Hepatocyte (in vitro differentiated cells): ENCODE results near the gene CYTL1.

ENCODE experiments used
- CTCF ChIP-seq: fragments of 200-600 bp; sonication (generic); IDR thresholded peaks from 2 replicates; pipeline ENCODE4 v1.5.1; 2016; ENCODE audit warnings: antibody characterized with exemption, mild to moderate bottlenecking; ENCODE audit not compliant: poor library complexity
- EZH2 ChIP-seq: fragments of 200-600 bp; sonication (generic); IDR thresholded peaks from 2 replicates; pipeline ENCODE4 v1.6.1; 2016; ENCODE audit warnings: antibody characterized with exemption, mild to moderate bottlenecking, borderline replicate concordance

GRCh38 chr4:5019274-5019673 is at the start of gene CYTL1:
- TF ChIP-seq CTCF (no peak), EZH2 (no peak)
